ENCODE results near the gene OR10A5. TPM values are rescaled to one million over a fixed set of nuclear protein-coding genes. Genes with fewer than 3 reads are reported as not detected.
"Not testable (repeated sequence)": the region's sequence is repeated elsewhere in the genome, so short reads cannot be mapped to it uniquely, and the experiment has no call there.

OR10A5 gene
- polyA plus RNA-seq, 5 donors, result not detected

DNA sequence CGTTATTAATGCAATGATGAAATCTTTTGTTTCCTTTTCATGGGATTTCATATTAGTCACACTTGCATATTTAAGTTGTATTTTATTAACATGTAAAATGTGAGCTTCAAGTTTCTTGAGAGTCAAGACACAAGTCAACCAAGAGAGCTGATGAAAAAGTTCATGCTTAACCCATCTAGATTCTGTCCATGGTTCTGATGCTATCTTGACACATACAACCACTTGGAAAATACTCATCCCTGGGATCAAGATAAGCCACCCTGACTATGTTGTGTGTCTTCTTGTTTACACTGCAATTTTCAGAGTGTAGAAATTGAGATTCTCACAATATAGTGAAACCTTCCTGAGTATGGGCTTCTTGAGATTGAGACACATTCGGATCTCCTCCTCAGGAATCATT, 30.3 kb downstream of the OR10A5 start:
- DNase-seq, result no peak

DNA sequence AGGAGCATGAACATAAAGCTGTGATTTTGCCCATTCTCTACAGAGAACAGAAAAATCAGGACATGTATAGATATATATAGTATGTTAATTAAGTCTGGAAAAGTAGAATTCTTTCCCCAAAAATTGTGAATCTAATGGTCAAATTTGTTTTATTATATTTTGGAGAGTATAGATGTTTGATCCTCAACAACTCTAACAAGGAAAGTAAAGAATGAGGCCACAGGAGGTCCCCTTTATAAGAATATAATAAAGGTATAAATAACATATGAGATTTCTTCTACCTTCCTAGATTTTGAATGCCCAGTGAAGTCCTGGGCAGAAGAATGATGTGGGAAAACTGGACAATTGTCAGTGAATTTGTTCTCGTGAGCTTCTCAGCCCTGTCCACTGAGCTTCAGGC, 30.8 kb downstream of the OR10A5 start, which contains the start of gene OR10A4:
Gene OR10A4, plus strand, starts transcription at position 301 of the 400 bp plus-strand sequence. Its CDS starts 23 bp downstream, at position 324.
- DNase-seq, result no peak

DNA sequence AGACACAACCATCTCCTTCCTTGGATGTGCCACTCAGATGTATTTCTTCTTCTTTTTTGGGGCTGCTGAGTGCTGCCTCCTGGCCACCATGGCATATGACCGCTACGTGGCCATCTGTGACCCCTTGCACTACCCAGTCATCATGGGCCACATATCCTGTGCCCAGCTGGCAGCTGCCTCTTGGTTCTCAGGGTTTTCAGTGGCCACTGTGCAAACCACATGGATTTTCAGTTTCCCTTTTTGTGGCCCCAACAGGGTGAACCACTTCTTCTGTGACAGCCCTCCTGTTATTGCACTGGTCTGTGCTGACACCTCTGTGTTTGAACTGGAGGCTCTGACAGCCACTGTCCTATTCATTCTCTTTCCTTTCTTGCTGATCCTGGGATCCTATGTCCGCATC, 31.4 kb downstream of the OR10A5 start:
- DNase-seq, result no peak

DNA sequence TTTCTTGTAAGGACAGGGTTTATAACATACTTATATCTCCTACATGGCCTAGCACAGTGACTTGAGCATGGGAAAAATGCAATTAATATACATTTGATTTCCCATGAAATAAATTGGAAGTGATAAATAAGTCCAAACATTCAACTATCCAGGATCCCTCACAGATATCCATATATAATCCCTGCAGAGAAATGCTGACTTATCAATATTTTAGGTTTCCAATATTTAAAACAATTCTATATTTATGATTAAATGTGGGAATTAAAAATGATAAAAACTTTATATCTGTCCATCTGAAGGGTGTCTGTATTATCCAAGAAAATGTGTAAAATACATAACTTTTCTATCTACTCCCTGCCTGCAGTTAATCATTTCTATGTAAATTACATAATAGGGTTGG, 37.3 kb downstream of the OR10A5 start:
- DNase-seq, result no peak

DNA sequence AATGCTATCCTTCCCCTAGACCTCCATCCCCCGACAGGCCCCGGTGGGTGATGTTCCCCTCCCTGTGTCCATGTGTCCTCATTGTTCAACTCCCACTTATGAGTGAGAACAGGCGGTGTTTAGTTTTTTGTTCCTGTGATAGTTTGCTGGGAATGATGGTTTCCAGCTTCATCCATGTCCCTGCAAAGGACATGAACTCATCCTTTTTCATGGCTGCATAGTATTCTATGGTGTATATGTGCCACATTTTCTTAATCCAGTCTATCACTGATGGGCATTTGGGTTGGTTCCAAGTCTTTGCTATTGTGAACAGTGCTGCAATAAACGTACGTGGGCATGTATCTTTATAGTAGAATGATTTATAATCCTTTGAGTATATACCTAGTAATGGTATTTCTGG, 42.2 kb downstream of the OR10A5 start:
- not testable (repeated sequence) for DNase-seq

DNA sequence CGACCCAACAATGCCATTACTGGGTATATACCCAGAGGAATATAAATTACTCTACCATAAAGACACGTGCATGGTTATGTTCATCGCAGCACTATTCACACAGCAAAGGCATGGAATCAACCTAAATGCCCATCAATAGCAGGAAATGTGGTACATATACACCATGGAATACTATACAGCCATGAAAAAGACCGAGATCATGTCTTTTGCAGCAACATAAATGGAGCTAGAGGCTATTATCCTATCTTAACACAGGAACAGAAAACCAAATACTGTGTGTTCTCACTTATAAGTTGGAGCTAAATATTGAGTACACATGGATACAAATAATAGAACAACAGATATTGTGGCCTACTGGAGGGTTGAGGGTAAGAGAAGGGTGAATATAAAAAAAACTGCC, 43.3 kb downstream of the OR10A5 start:
- no peak for DNase-seq

DNA sequence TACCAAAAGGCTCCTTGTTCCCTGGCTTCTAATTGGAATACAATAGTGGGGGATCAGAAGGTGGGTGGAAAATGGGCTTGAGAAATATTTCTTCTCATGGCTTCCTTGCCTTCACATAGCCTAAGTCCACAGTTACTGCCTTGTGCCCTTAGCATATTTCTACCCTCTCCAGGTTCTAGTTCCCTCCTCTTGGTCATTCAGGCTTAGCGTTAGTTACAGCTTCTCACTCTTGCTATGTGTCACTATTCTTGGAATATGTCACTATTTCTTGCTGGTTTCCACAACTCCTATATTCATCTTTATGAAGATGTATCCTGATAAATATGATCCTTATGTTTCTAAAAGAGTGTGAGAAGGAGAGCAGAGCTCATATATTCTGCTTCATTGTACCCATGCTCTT, 44.4 kb downstream of the OR10A5 start:
- no peak for DNase-seq

DNA sequence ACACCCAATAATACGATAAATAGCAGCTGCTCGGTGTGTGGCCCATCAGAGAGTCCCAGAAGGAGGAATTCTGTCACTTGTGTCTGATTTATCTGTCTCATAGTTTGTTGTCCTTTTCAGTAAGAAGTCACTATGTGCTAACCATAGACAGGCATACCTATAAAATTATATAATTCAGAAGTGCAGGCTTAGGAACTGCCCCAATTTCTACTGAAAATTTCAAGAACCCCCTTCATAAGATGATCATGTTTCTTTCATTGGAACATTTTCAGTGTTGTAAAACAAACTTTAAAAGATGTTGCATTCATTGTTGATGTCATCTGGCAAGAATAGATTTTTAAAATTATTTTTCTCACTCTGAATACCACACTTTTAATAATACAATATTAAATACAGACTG, 46.9 kb downstream of the OR10A5 start, which contains the start of gene OR2D2:
Gene OR2D2, minus strand, starts transcription at position 101 of the 400 bp plus-strand sequence. Its CDS starts 0 bp downstream, at position 101.
- no peak for DNase-seq

DNA sequence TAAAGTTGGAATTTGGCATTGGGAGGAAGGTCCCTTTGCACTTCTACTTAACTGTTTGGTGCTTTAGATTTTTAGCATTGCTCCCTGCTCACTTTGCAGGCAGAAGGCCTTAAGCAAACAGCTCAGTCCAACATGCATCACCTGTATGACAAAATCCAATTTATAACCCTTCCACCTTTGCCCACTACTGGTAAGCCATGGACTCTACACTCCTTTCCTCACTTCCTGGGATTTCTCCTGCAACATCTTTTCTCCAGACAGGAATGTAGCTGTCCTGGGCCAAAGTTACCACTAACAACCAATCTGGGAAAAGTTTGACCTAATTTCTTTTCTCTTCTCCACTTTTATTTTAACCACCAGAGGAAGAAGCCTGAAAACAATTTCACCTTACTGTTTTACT, 48.6 kb downstream of the OR10A5 start:
- no peak for DNase-seq

DNA sequence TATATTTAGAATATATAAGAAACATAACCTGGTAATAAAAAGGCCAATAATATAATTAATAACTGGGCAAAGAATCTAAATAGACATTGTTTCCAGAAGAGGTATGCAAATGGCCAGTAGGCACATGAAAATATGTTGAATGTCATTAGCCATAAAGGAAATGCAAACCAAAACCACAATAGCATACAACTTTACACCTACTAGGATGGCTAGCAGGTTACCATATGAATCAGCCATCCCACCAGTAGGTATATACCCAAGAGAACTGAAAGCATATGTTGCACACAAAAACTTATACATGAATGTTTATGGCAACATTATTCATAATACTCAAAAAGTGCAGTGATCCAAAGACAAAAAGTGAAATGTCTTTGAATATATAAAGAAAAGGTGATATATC, 49.5 kb downstream of the OR10A5 start:
- no peak for DNase-seq

Other genes starting within 250 kb of the OR10A5 start
- 10 to 100 TPM; 20.2 to 24.9 (median 22.1) TPM for gene RRP8, start 242.1 kb upstream of the OR10A5 start, polyA plus RNA-seq (ENCODE audit: insufficient read depth in 1 of 5, insufficient read length in 5 of 5, low replicate concordance in 1 of 5)
- gene ILK, start 241.9 kb upstream of the OR10A5 start, polyA plus RNA-seq (ENCODE audit: insufficient read depth in 1 of 5, insufficient read length in 5 of 5, low replicate concordance in 1 of 5), result 100 to 1,000 TPM; 144 to 159 (median 154) TPM
- gene TAF10, start 233.5 kb upstream of the OR10A5 start, polyA plus RNA-seq (ENCODE audit: insufficient read depth in 1 of 5, insufficient read length in 5 of 5, low replicate concordance in 1 of 5), result 10 to 100 TPM; 53.3 to 74.1 (median 60.9) TPM
- gene TPP1, start 226.3 kb upstream of the OR10A5 start, polyA plus RNA-seq (ENCODE audit: insufficient read depth in 1 of 5, insufficient read length in 5 of 5, low replicate concordance in 1 of 5), result 10 to 100 TPM; 57.7 to 75.5 (median 72.4) TPM
- gene DCHS1, start 189.9 kb upstream of the OR10A5 start, polyA plus RNA-seq (ENCODE audit: insufficient read depth in 1 of 5, insufficient read length in 5 of 5, low replicate concordance in 1 of 5), result 10 to 100 TPM; 27.5 to 41.3 (median 35.1) TPM
- gene MRPL17, start 162.3 kb upstream of the OR10A5 start, polyA plus RNA-seq (ENCODE audit: insufficient read depth in 1 of 5, insufficient read length in 5 of 5, low replicate concordance in 1 of 5), result 10 to 100 TPM; 50.8 to 70.8 (median 53.7) TPM
- gene OR2AG2, start 73.7 kb upstream of the OR10A5 start, polyA plus RNA-seq (ENCODE audit: insufficient read depth in 1 of 5, insufficient read length in 5 of 5, low replicate concordance in 1 of 5), result under 1 TPM in 1 of 5 donors, not detected in 4; 0.09 TPM
- gene OR2AG1, start 62.7 kb upstream of the OR10A5 start, polyA plus RNA-seq (ENCODE audit: insufficient read depth in 1 of 5, insufficient read length in 5 of 5, low replicate concordance in 1 of 5), result under 1 TPM; 0.03 to 0.05 (median 0.05) TPM
- under 1 TPM in 1 of 5 donors, not detected in 4; 0.07 TPM for gene OR6A2, start 46.0 kb upstream of the OR10A5 start, polyA plus RNA-seq (ENCODE audit: insufficient read depth in 1 of 5, insufficient read length in 5 of 5, low replicate concordance in 1 of 5)
- under 1 TPM in 1 of 5 donors, not detected in 4; 0.04 TPM for gene OR10A2, start 17.4 kb downstream of the OR10A5 start, polyA plus RNA-seq (ENCODE audit: insufficient read depth in 1 of 5, insufficient read length in 5 of 5, low replicate concordance in 1 of 5)
- gene OR10A4, start 30.9 kb downstream of the OR10A5 start, polyA plus RNA-seq (ENCODE audit: insufficient read depth in 1 of 5, insufficient read length in 5 of 5, low replicate concordance in 1 of 5), result not detected
- not detected for gene OR2D2, start 46.8 kb downstream of the OR10A5 start, polyA plus RNA-seq (ENCODE audit: insufficient read depth in 1 of 5, insufficient read length in 5 of 5, low replicate concordance in 1 of 5)
- not detected for gene OR2D3, start 75.3 kb downstream of the OR10A5 start, polyA plus RNA-seq (ENCODE audit: insufficient read depth in 1 of 5, insufficient read length in 5 of 5, low replicate concordance in 1 of 5)
- 1 to 10 TPM in 4 of 5 donors, under 1 TPM in 1; 0.77 to 2.4 (median 1.4) TPM for gene ZNF215, start 80.7 kb downstream of the OR10A5 start, polyA plus RNA-seq (ENCODE audit: insufficient read depth in 1 of 5, insufficient read length in 5 of 5, low replicate concordance in 1 of 5)
- 10 to 100 TPM in 2 of 5 donors, 1 to 10 TPM in 3; 6.8 to 11.6 (median 9.4) TPM for gene ZNF214, start 174.7 kb downstream of the OR10A5 start, polyA plus RNA-seq (ENCODE audit: insufficient read depth in 1 of 5, insufficient read length in 5 of 5, low replicate concordance in 1 of 5)
- under 1 TPM; 0.04 to 0.27 (median 0.24) TPM for gene NLRP14, start 174.8 kb downstream of the OR10A5 start, polyA plus RNA-seq (ENCODE audit: insufficient read depth in 1 of 5, insufficient read length in 5 of 5, low replicate concordance in 1 of 5)
- under 1 TPM in 2 of 5 donors, not detected in 3; 0.06 to 0.09 TPM for gene RBMXL2, start 243.3 kb downstream of the OR10A5 start, polyA plus RNA-seq (ENCODE audit: insufficient read depth in 1 of 5, insufficient read length in 5 of 5, low replicate concordance in 1 of 5)

Measured in right lung (tissue), 5 donors.